Fibroblast of pulmonary artery (primary cell): ENCODE results near the gene TCL1B.

Experiments used
- DNase-seq: peaks from one replicate; pipeline ENCODE4 v3.0.0-alpha.2; 2010; ENCODE audit warnings: low read depth
- H3K4me3 ChIP-seq: replicated peaks from 2 replicates; pipeline ENCODE4 v1.5.1; 2011; ENCODE audit warnings: low read depth, mild to moderate bottlenecking, control low read depth, low read length, moderate library complexity
- CTCF ChIP-seq: IDR thresholded peaks from 2 replicates; pipeline ENCODE4 v1.5.1; 2011; ENCODE audit warnings: mild to moderate bottlenecking, control low read depth, low read length, inconsistent platforms; ENCODE audit errors: missing control alignments

TCL1B gene, protein sequence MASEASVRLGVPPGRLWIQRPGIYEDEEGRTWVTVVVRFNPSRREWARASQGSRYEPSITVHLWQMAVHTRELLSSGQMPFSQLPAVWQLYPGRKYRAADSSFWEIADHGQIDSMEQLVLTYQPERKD

DNA sequence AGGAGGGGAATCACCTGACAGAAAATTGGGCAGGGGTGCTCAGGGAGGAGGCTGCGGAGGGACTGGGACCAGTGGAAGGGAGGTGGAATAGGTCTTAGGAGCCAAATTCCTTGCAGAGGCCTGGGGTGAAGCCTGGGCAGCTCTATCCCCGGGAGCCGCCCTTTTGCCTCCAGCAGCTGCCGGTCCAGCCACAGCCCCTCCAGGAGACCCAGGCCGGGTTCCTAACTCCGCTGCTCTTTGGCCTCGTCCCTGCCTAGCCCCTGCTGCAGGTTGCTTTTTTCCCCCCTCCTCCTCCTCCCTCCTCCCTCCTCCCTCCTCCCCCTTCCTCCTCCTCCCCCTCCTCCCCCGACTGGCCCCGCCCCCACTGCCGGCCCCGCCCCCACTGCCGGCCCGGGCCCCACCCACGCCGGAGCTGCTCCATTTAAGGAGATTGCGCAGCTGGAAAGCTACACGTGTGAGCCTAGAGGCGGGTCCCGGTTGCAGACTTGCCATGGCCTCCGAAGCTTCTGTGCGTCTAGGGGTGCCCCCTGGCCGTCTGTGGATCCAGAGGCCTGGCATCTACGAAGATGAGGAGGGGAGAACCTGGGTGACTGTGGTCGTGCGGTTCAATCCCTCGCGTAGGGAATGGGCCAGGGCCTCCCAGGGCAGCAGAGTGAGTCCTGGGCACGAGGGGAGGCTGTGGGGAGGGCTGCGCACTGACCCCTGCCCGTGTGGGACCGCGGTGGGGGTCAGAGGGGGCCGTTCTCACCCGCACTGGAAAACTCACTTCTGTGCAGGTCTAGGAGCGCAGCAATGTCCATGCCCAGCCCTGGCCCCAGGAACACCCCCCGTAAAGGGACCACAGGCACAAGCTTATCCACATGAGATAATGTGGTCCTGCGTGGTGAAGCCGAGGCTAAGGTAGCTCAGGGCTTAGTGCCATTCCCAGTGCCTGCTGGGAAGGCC is at the start of gene TCL1B:
Gene TCL1B, plus strand, starts transcription at position 449 of the 945 bp plus-strand sequence. Its CDS starts 42 bp downstream, at position 491.
- DNase-seq: no peak
- H3K4me3 ChIP-seq: no peak within 1 kb of the TSS
- no peak for TF ChIP-seq CTCF

DNA sequence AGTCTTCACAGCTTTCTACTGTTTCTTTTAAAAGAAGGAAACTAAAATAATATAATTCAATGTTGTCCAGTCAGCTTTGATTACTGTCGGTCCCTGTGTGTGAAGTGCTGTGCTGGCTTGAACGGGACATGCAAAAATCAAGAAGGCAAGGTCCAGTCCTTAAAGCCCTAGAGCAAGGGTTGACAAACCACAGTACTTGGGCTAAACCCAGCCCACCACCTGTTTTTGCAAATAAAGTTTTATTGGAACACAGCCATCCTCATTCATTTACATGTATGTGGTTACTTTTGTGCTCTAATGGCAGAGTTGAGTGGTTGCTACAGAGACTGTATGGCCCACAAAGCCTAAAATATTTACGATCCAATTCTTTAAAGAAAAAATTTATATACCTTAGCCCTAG is 41.2 kb upstream of the TCL1B start:
- no peak for DNase-seq
- no peak overlapping the region for H3K4me3 ChIP-seq
- TF ChIP-seq CTCF: no peak

DNA sequence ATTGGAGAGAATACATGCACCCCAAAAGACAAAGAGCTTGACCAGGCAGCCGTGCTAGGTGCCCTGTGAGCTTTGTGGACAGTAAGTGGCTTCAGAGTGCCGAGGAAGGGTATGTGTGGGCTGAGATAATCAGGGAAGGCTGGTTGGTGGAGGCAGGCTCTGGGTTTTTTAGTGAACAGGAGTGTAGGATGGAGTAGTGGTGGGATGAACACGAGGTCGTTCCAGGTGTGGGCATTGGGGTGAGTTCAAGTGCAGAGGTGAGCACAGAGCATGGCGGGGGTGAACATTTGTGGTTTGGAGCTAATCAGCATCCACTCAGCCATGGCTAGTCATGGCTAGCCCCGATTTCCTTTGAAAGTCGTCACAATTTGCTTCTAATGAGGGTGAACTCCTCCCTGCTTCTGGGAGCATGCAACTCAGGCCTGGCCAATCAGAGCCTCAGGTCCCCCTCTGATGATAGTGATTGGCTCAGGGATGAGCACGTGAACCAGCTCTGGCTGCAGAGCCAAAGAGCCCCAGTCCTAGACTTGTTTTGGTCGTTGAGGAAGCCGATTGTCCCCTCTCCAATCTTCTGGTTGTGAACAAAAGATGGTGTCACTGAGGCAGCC is 40.7 kb upstream of the TCL1B start:
- no peak for TF ChIP-seq CTCF
- no peak for DNase-seq
- H3K4me3 ChIP-seq: no peak overlapping the region

DNA sequence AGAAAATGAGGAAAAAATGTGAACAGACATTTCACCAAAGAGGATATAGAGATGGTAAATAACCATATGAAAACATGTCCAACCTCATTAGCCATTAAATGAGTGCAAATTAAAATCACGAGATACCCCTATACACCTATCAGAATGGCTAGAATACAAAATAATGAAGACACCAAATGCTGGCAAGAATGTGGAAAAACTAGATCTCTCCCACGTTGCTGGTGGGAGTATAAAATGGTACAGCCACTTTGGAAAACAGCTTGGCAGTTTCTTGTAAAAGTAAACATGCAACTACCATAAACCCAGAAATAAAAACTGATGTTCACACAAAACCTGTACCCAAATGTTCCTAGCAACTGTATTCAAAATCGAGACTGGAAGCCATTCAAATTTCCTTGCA is 38.3 kb upstream of the TCL1B start:
- DNase-seq: no peak
- TF ChIP-seq CTCF: no peak
- no peak overlapping the region for H3K4me3 ChIP-seq

DNA sequence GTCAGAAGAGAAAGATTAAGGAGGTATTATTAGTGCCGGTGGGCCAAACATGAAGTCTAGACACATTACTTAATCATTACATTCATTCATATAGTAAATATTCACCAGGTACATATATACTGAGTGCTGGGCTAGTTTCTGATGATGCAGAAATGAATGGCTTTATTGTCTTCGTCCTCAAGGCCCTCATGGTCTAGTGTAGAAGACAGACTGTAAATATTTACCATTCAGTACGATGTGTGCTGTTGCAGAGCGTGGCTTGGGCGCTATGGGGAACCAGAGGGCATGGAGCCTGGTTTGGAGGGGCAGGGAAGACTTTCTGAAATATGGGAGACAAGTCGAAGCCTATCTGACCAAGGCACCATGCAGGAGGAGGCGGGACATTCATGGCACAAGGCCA is 37.0 kb upstream of the TCL1B start:
- no peak overlapping the region for H3K4me3 ChIP-seq
- DNase-seq: no peak
- no peak for TF ChIP-seq CTCF

- no peak for DNase-seq
- H3K4me3 ChIP-seq: no peak overlapping the region
- no peak for TF ChIP-seq CTCF
Observed at GRCh38 chr14:95651028-95651427, 35.2 kb upstream of the TCL1B start.
